ENCODE data around the gene CELA3A. TPM values are rescaled to one million over a fixed set of nuclear protein-coding genes. Genes with fewer than 3 reads are reported as not detected.
A peak's percentile ranks its signal among the peaks of the same experiment; 100 is the strongest.

Gene CELA3A
- total RNA-seq, 1 donor = not detected

DNA sequence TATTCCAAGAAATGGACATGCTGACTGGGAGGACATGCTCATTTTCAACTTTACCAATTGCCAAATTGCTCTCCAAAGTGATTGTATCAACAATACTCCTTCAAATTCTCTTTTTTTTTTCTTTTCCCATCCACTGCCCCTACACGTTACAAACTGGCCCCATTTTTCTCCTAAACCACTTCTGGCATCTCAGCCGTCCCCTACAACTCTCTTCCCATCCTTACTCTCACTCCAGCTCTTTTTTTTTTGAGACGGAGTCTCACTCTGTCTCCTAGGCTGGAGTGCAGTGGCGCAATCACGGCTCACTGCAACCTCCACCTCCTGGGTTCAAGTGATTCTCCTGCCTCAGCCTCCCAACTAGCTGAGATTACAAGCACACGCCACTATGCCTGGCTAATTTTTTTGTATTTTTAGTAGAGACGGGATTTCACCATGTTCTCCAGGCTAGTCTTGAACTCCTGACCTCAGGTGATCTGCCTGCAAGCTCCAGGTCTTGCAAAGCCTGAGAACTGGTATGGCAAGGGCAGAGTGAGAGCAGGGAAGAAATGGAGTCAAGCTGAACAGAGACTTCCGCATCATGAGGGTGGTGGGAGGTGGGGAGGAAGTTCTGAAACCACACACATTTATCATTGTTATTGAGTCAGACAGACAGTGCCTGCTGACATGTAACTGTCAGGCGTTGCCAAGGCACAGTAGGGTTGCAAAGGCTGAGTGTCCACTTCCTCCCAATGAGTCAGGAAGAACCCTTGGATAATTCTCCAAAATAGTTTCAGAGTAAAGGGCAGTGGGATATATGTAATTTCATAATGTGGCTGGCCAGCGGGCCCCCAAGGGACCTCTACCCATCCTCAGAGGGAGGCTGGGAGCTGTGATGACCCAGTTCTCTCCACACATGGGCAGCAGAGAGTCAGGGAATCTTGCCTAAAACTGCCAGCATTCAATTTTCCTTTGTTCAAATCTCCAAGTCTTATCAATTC is 17.4 kb downstream of the CELA3A start:
- TF ChIP-seq, protein P1, sequence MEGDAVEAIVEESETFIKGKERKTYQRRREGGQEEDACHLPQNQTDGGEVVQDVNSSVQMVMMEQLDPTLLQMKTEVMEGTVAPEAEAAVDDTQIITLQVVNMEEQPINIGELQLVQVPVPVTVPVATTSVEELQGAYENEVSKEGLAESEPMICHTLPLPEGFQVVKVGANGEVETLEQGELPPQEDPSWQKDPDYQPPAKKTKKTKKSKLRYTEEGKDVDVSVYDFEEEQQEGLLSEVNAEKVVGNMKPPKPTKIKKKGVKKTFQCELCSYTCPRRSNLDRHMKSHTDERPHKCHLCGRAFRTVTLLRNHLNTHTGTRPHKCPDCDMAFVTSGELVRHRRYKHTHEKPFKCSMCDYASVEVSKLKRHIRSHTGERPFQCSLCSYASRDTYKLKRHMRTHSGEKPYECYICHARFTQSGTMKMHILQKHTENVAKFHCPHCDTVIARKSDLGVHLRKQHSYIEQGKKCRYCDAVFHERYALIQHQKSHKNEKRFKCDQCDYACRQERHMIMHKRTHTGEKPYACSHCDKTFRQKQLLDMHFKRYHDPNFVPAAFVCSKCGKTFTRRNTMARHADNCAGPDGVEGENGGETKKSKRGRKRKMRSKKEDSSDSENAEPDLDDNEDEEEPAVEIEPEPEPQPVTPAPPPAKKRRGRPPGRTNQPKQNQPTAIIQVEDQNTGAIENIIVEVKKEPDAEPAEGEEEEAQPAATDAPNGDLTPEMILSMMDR (IDR thresholded peaks at IDR 0.05; ENCODE audit: extremely low read depth, low read depth, low read length) = peak; percentile 75
- no peaks in the 10 kb centered on the region for H3K36me3 ChIP-seq (ENCODE audit: insufficient read depth, low read length)
- H4K20me1 ChIP-seq (ENCODE audit: insufficient read depth, low read length) = no peaks in the 10 kb centered on the region
- peaks cover 20% of the 10 kb centered on the region for H3K4me1 ChIP-seq (ENCODE audit: insufficient read depth, low read length)
- no peaks in the 10 kb centered on the region for H3K9me3 ChIP-seq (ENCODE audit: low read depth, low read length)
- peak overlapping the region; percentile 67 for H3K27ac ChIP-seq (ENCODE audit: low read depth, low read length)
- H3K79me2 ChIP-seq (ENCODE audit: insufficient read depth, low read length) = no peaks in the 10 kb centered on the region
- H2AFZ ChIP-seq (ENCODE audit: low read length) = no peak overlapping the region
- peak overlapping the region; percentile 24 for H3K4me2 ChIP-seq (ENCODE audit: insufficient read depth, low read length)
- peak; percentile 95 for DNase-seq (ENCODE audit: insufficient read length, low spot score, missing footprints)
- H3K4me3 ChIP-seq (ENCODE audit: insufficient read depth, low read length) = no peak overlapping the region
- no peaks in the 10 kb centered on the region for H3K27me3 ChIP-seq (ENCODE audit: insufficient read depth, low read length)

DNA sequence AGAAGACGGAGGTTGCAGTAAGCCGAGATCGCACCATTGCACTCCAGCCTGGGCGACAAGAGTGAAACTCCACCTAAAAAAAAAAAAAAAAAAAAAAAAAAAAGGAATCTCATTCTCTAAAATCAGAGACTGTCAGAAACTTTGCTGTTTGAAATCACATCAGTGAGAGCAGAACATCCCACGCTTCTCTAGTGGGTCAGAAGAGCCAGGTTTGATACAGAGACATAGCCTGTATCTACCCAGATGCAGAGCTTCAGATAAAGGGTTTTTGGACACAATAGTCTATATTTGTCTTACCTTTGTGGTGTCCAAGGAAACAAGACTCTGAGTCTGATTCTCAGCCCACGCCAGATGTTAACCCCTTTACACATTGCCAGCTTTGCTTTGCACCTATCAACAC is 19.6 kb downstream of the CELA3A start:
- H3K4me2 ChIP-seq (ENCODE audit: insufficient read depth, low read length) = no peak overlapping the region
- H3K36me3 ChIP-seq (ENCODE audit: insufficient read depth, low read length) = no peaks in the 10 kb centered on the region
- no peaks in the 10 kb centered on the region for H3K79me2 ChIP-seq (ENCODE audit: insufficient read depth, low read length)
- no peak for DNase-seq (ENCODE audit: insufficient read length, low spot score, missing footprints)
- H2AFZ ChIP-seq (ENCODE audit: low read length) = no peak overlapping the region
- peaks cover 31% of the 10 kb centered on the region for H3K4me1 ChIP-seq (ENCODE audit: insufficient read depth, low read length)
- H3K9me3 ChIP-seq (ENCODE audit: low read depth, low read length) = no peaks in the 10 kb centered on the region
- TF ChIP-seq, protein P1 (IDR thresholded peaks at IDR 0.05; ENCODE audit: extremely low read depth, low read depth, low read length) = no peak
- H4K20me1 ChIP-seq (ENCODE audit: insufficient read depth, low read length) = no peaks in the 10 kb centered on the region
- no peak overlapping the region for H3K27ac ChIP-seq (ENCODE audit: low read depth, low read length)
- no peak overlapping the region for H3K4me3 ChIP-seq (ENCODE audit: insufficient read depth, low read length)
- no peaks in the 10 kb centered on the region for H3K27me3 ChIP-seq (ENCODE audit: insufficient read depth, low read length)

GRCh38 chr1:22024485-22025367 is 23.3 kb downstream of the CELA3A start:
- peak overlapping the region; percentile 89 for H3K4me3 ChIP-seq (ENCODE audit: insufficient read depth, low read length)
- no peaks in the 10 kb centered on the region for H3K36me3 ChIP-seq (ENCODE audit: insufficient read depth, low read length)
- H3K27me3 ChIP-seq (ENCODE audit: insufficient read depth, low read length) = no peaks in the 10 kb centered on the region
- peaks cover 21% of the 10 kb centered on the region for H3K4me1 ChIP-seq (ENCODE audit: insufficient read depth, low read length)
- TF ChIP-seq, protein P1 (IDR thresholded peaks at IDR 0.05; ENCODE audit: extremely low read depth, low read depth, low read length) = no peak
- H3K79me2 ChIP-seq (ENCODE audit: insufficient read depth, low read length) = peaks cover 5% of the 10 kb centered on the region
- peak overlapping the region; percentile 91 for H3K27ac ChIP-seq (ENCODE audit: low read depth, low read length)
- H3K9me3 ChIP-seq (ENCODE audit: low read depth, low read length) = no peaks in the 10 kb centered on the region
- peak overlapping the region; percentile 95 for H2AFZ ChIP-seq (ENCODE audit: low read length)
- no peaks in the 10 kb centered on the region for H4K20me1 ChIP-seq (ENCODE audit: insufficient read depth, low read length)
- peak; percentile 86 for DNase-seq (ENCODE audit: insufficient read length, low spot score, missing footprints)
- H3K4me2 ChIP-seq (ENCODE audit: insufficient read depth, low read length) = peak overlapping the region; percentile 75
